ENCODE data around the gene SF3A2. TPM values are rescaled to one million over a fixed set of nuclear protein-coding genes. Genes with fewer than 3 reads are reported as not detected.

The SF3A2 gene
- total RNA-seq, 2 experiments from 2014 or later: 124 to 206 TPM

- BruUV-seq (replicated peaks): no TSS peak
- peaks cover 32% of the 10 kb centered on the region for H3K4me1 ChIP-seq (ENCODE audit: insufficient read depth, low read length, poor library complexity, severe bottlenecking)
- no peaks in the 10 kb centered on the region for H3K9me2 ChIP-seq (ENCODE audit: insufficient read depth, low read length)
- TF ChIP-seq CTCF (conservative IDR thresholded peaks at IDR 0.05; ENCODE audit: low read length): no peak
- no peak for TF ChIP-seq EZH2phosphoT487 (IDR thresholded peaks at IDR 0.05; ENCODE audit: borderline replicate concordance, low read depth, low read length)
- intact Hi-C loops (cut with micrococcal nuclease; ENCODE audit: unreplicated experiment): no loop called here
- no peak overlapping the region for H2AFZ ChIP-seq (ENCODE audit: low read length)
- no peak overlapping the region for H3K4me3 ChIP-seq (ENCODE audit: low read depth, low read length, poor library complexity, severe bottlenecking)
- ChIA-PET POLR2A (no interaction called here), CTCF (ENCODE audit: unreplicated experiment) (no interaction called here)
- DNase-seq (ENCODE audit: low spot score): no peak
- no peaks in the 10 kb centered on the region for H4K20me1 ChIP-seq (ENCODE audit: insufficient read depth, low read length)
- H3K27ac ChIP-seq (ENCODE audit: low read depth, low read length, poor library complexity, severe bottlenecking): no peak overlapping the region
- peaks cover 22% of the 10 kb centered on the region for H3K36me3 ChIP-seq (ENCODE audit: insufficient read depth, low read length)
- no peaks in the 10 kb centered on the region for H3K79me2 ChIP-seq (ENCODE audit: insufficient read depth, low read depth, low read length)
- H3K4me2 ChIP-seq (ENCODE audit: low read length): peak overlapping the region; percentile 61; the same call in 1 of the 2 replicates
- no peaks in the 10 kb centered on the region for H3K9me3 ChIP-seq (ENCODE audit: low read length)
These were observed 15.6 kb downstream of the SF3A2 start for GRCh38 chr19:2252055-2252796.

- H3K79me2 ChIP-seq (ENCODE audit: insufficient read depth, low read depth, low read length): no peaks in the 10 kb centered on the region
- no peak for TF ChIP-seq EZH2phosphoT487 (IDR thresholded peaks at IDR 0.05; ENCODE audit: borderline replicate concordance, low read depth, low read length)
- no peak for TF ChIP-seq CTCF (conservative IDR thresholded peaks at IDR 0.05; ENCODE audit: low read length)
- POLR2A ChIA-PET: interaction anchor here (1.0 kb wide), 1 partner anchor 15 kb away, joined by 3 read pairs; no protein-coding TSS in a partner anchor
- CTCF ChIA-PET (ENCODE audit: unreplicated experiment): no interaction called here
- no peaks in the 10 kb centered on the region for H4K20me1 ChIP-seq (ENCODE audit: insufficient read depth, low read length)
- no peak overlapping the region for H2AFZ ChIP-seq (ENCODE audit: low read length)
- intact Hi-C loops (cut with micrococcal nuclease; ENCODE audit: unreplicated experiment): loop anchor here (1.0 kb wide), 1 partner anchor 21 kb away; no protein-coding TSS in a partner anchor
- no peak overlapping the region for H3K27ac ChIP-seq (ENCODE audit: low read depth, low read length, poor library complexity, severe bottlenecking)
- peak overlapping the region; percentile 61 for H3K4me2 ChIP-seq (ENCODE audit: low read length)
- H3K36me3 ChIP-seq (ENCODE audit: insufficient read depth, low read length): peaks cover 17% of the 10 kb centered on the region
- H3K4me3 ChIP-seq (ENCODE audit: low read depth, low read length, poor library complexity, severe bottlenecking): peak overlapping the region; percentile 47
- H3K9me2 ChIP-seq (ENCODE audit: insufficient read depth, low read length): no peaks in the 10 kb centered on the region
- peaks cover 37% of the 10 kb centered on the region for H3K4me1 ChIP-seq (ENCODE audit: insufficient read depth, low read length, poor library complexity, severe bottlenecking)
- DNase-seq (ENCODE audit: low spot score): no peak
- no peaks in the 10 kb centered on the region for H3K9me3 ChIP-seq (ENCODE audit: low read length)
- BruUV-seq (replicated peaks): no TSS peak
These were observed 16.1 kb downstream of the SF3A2 start for GRCh38 chr19:2252797-2253105.

All from OCI-LY7 (cell line).